HCT116 (cell line): ENCODE results near the gene SESN1.

Experiments used
- CBX3 ChIP-seq: IDR thresholded peaks from 2 replicates; pipeline ENCODE4 v1.6.1; 2012; ENCODE audit warnings: low read depth
- CTCF ChIP-seq, 3 experiments: fragments of 200-600 bp in 1 of 3; sonication (generic) in 1 of 3; IDR thresholded peaks in 2 of 3; conservative IDR thresholded peaks in 1 of 3; 2 replicates each; pipeline ENCODE4 v1.5.1; 2012 to 2017; ENCODE audit warnings: low read depth in 2 of 3, low read length in 2 of 3, antibody characterized with exemption in 1 of 3, borderline replicate concordance in 1 of 3, control low read depth in 1 of 3, mild to moderate bottlenecking in 1 of 3, mixed read lengths in 1 of 3, mixed run types in 1 of 3, moderate library complexity in 1 of 3; ENCODE audit not compliant: insufficient read depth in 1 of 3
- EZH2phosphoT487 ChIP-seq: fragments of 200-600 bp; IDR thresholded peaks from 2 replicates; pipeline ENCODE4 v1.6.1; 2018; ENCODE audit warnings: antibody characterized with exemption, borderline replicate concordance
- JUND ChIP-seq: IDR thresholded peaks from 2 replicates; pipeline ENCODE4 v1.6.1; 2012
- MAX ChIP-seq: IDR thresholded peaks from 2 replicates; pipeline ENCODE4 v1.6.1; 2012
- POLR2A ChIP-seq: IDR thresholded peaks from 2 replicates; pipeline ENCODE4 v1.7.0; 2011; ENCODE audit warnings: borderline replicate concordance; ENCODE audit not compliant: insufficient read depth, insufficient read length; ENCODE audit errors: extremely low read depth
- POLR2AphosphoS5 ChIP-seq: IDR thresholded peaks from 2 replicates; pipeline ENCODE4 v1.6.1; 2011; ENCODE audit warnings: mild to moderate bottlenecking, low read depth, low read length, moderate library complexity
- RAD21 ChIP-seq: IDR thresholded peaks from 2 replicates; pipeline ENCODE4 v1.6.1; 2012; ENCODE audit warnings: low read depth, mild to moderate bottlenecking
- SP1 ChIP-seq: IDR thresholded peaks from 2 replicates; pipeline ENCODE4 v1.6.1; 2012; ENCODE audit warnings: low read depth
- ZFX ChIP-seq: fragments of 450-650 bp; IDR thresholded peaks from 2 replicates; pipeline ENCODE4 v1.6.1; 2017

- TF ChIP-seq EZH2phosphoT487 (no peak), CTCF (IDR thresholded peaks at IDR 0.05 in 2 of 3, conservative IDR thresholded peaks at IDR 0.05 in 1 of 3; ENCODE audit: borderline replicate concordance in 1 of 3, insufficient read depth in 1 of 3, low read depth in 2 of 3, low read length in 2 of 3) (no peak), JUND (no peak), SP1 (no peak), POLR2AphosphoS5 (no peak), POLR2A (no peak), CBX3 (no peak), MAX (no peak), RAD21 (no peak), ZFX (no peak)
Measured at GRCh38 chr6:109059571-109060021, 35.0 kb downstream of the SESN1 start.
